Sigmoid colon (tissue), 7 donors: ENCODE measurements around the gene FILIP1L. TPM values are rescaled to one million over a fixed set of nuclear protein-coding genes. Genes with fewer than 3 reads are reported as not detected.

ENCODE experiments used
- DNase-seq: peaks from one replicate; pipeline ENCODE4 v3.0.0-alpha.2; 2019
- H3K27ac ChIP-seq, 4 donors: fragments of 200-600 bp; sonication (generic); one replicate each; pipeline ENCODE4 v1.5.1; 2016 to 2019; ENCODE audit warnings: mild to moderate bottlenecking in 1 of 4
- H3K27me3 ChIP-seq, 3 donors: fragments of 200-600 bp; sonication (generic); one replicate each; pipeline ENCODE4 v1.5.1; 2019; ENCODE audit warnings: mild to moderate bottlenecking in 1 of 3
- H3K36me3 ChIP-seq, 4 donors: fragments of 200-600 bp; sonication (generic); one replicate each; pipeline ENCODE4 v1.5.1; 2016 to 2019
- H3K4me1 ChIP-seq, 4 donors: fragments of 200-600 bp; sonication (generic); one replicate each; pipeline ENCODE4 v1.5.1; 2017 to 2019
- H3K4me3 ChIP-seq, 4 donors: fragments of 200-600 bp; sonication (generic); one replicate each; pipeline ENCODE4 v1.5.1; 2017 to 2019; ENCODE audit warnings: mild to moderate bottlenecking in 2 of 4, moderate library complexity in 1 of 4
- H3K9me3 ChIP-seq, 4 donors: fragments of 200-600 bp in 3 of 4; sonication (generic) in 3 of 4; one replicate each; pipeline versions ENCODE4 v1.5.1 to v1.6.1; 2013 to 2019
- CTCF ChIP-seq, 4 experiments: fragments of 450-650 bp in 3 of 4; fragments of 200-600 bp in 1 of 4; IDR thresholded peaks; one replicate each; pipeline ENCODE4 v1.5.1; 2016 to 2019; ENCODE audit warnings: antibody characterized with exemption in 4 of 4, mild to moderate bottlenecking in 3 of 4, moderate library complexity in 2 of 4
- EP300 ChIP-seq, 4 donors: sonication (generic); formaldehyde crosslinking; IDR thresholded peaks; one replicate each; pipeline ENCODE4 v1.6.1; 2017; ENCODE audit warnings: antibody characterized with exemption in 4 of 4
- POLR2A ChIP-seq, 2 donors: fragments of 450-650 bp; IDR thresholded peaks; one replicate each; pipeline ENCODE4 v1.6.1; 2016; ENCODE audit warnings: antibody characterized with exemption in 2 of 2, mild to moderate bottlenecking in 2 of 2, moderate library complexity in 2 of 2
- POLR2AphosphoS5 ChIP-seq, 4 donors: sonication (generic); formaldehyde crosslinking; IDR thresholded peaks; one replicate each; pipeline ENCODE4 v1.6.1; 2017; ENCODE audit warnings: antibody characterized with exemption in 4 of 4
- WGBS, 2 donors: extraction: QIAGEN DNeasy Blood & Tissue Kit; methylation state at CpG; one replicate each; pipeline ENCODE4 v1.1.7; 2013; 5-methylcytosine and 5-hydroxymethylcytosine counted together
- intact Hi-C: fragments of 100-400 bp; cut with DNase I; formaldehyde crosslinking; loops from one replicate; pipeline ENCODE4 v1.15.1; 2023
- polyA plus RNA-seq, 3 donors: library from polyadenylated mRNA; stranded (reverse); fragments of 200-250 nt; gene quantifications; one replicate each; pipeline ENCODE4 v1.2.3, GENCODE V29; 2013
- total RNA-seq, 4 donors: library from RNA; depleted of rRNA; stranded (reverse); fragments of >200 nt; gene quantifications; one replicate each; pipeline ENCODE4 v1.1.0, GENCODE V29; 2016
- donor health status: healthy with polysubstance abuse.
- donor health status: Bipolar disorder and iron deficiency.
- donor health status: healthy.

Gene FILIP1L
- total and polyA plus RNA-seq, 7 donors: 6.0 to 93.3 (median 42.5) TPM

GRCh38 chr3:100043271-100043670 lies 71.0 kb downstream of the FILIP1L start:
- 60 to 69% methylated on average over 1 of the region's 1 CpG for WGBS, 2 donors
- peaks cover 0 to 69% (median 57%) of the 10 kb centered on the region in 4 donors for H3K4me1 ChIP-seq

GRCh38 chr3:100042166-100042981 lies 71.9 kb downstream of the FILIP1L start:
- intact Hi-C loops: loop anchor here (5.0 kb wide), 3 partner anchors 80 to 180 kb away; no protein-coding TSS in a partner anchor

More at GRCh38 chr3:100043271-100043670, 71.0 kb downstream of the FILIP1L start:
- no peaks in the 10 kb centered on the region for H3K9me3 ChIP-seq
- no peak for DNase-seq
- H3K36me3 ChIP-seq: no peaks in the 10 kb centered on the region
- H3K27ac ChIP-seq: peak overlapping the region; percentile 78 to 92 (median 89)
- no peak overlapping the region for H3K4me3 ChIP-seq
- intact Hi-C loops: loop anchor here (5.0 kb wide), 3 partner anchors 81 to 181 kb away; no protein-coding TSS in a partner anchor
- H3K27me3 ChIP-seq: no peaks in the 10 kb centered on the region
- TF ChIP-seq POLR2AphosphoS5 (IDR thresholded peaks at IDR 0.05): no peak
- TF ChIP-seq EP300 (IDR thresholded peaks at IDR 0.05): no peak

GRCh38 chr3:100041328-100041749 lies 73.0 kb downstream of the FILIP1L start:
- 17 to 55% methylated on average over 1 of the region's 1 CpG for WGBS, 2 donors
- Histone ChIP-seq H3K36me3 (no peaks in the 10 kb centered on the region), H3K9me3 (no peaks in the 10 kb centered on the region), H3K4me1 (peaks cover 0 to 55% (median 40%) of the 10 kb centered on the region in 4 donors), H3K27ac (peak overlapping the region; percentile 78 to 92 (median 89)), H3K4me3 (no peak overlapping the region), H3K27me3 (no peaks in the 10 kb centered on the region)
- TF ChIP-seq POLR2AphosphoS5 (IDR thresholded peaks at IDR 0.05) (peak; percentile 79 to 94 (median 84)), EP300 (IDR thresholded peaks at IDR 0.05) (peak; percentile 71 to 94 (median 82)), POLR2A (IDR thresholded peaks at IDR 0.05) (no peak), CTCF (IDR thresholded peaks at IDR 0.05) (no peak)
- intact Hi-C loops: loop anchor here (5.0 kb wide), 3 partner anchors 79 to 179 kb away; no protein-coding TSS in a partner anchor
- no peak for DNase-seq

More at GRCh38 chr3:100042166-100042981, 71.9 kb downstream of the FILIP1L start:
- Histone ChIP-seq H3K27ac (peak overlapping the region; percentile 78 to 92 (median 89)), H3K4me1 (peaks cover 0 to 61% (median 49%) of the 10 kb centered on the region in 4 donors), H3K36me3 (no peaks in the 10 kb centered on the region), H3K9me3 (no peaks in the 10 kb centered on the region), H3K4me3 (no peak overlapping the region), H3K27me3 (no peaks in the 10 kb centered on the region)
- no peak for DNase-seq
- 18 to 55% methylated on average over 6 of the region's 6 CpGs for WGBS, 2 donors
- no peak for TF ChIP-seq EP300 (IDR thresholded peaks at IDR 0.05)
- no peak for TF ChIP-seq POLR2A (IDR thresholded peaks at IDR 0.05)
- TF ChIP-seq CTCF (IDR thresholded peaks at IDR 0.05): no peak
- TF ChIP-seq POLR2AphosphoS5 (IDR thresholded peaks at IDR 0.05): no peak

- H3K27me3 ChIP-seq: no peaks in the 10 kb centered on the region
- H3K27ac ChIP-seq: peak overlapping the region; percentile 78 to 92 (median 89)
- no peak overlapping the region for H3K4me3 ChIP-seq
- H3K9me3 ChIP-seq: no peaks in the 10 kb centered on the region
- peak; percentile 77 for DNase-seq
- TF ChIP-seq EP300 (IDR thresholded peaks at IDR 0.05): peak; percentile 39 to 91 (median 73)
- TF ChIP-seq POLR2AphosphoS5 (IDR thresholded peaks at IDR 0.05): peak; percentile 73 to 84 (median 76)
- TF ChIP-seq CTCF (IDR thresholded peaks at IDR 0.05): no peak
- H3K36me3 ChIP-seq: no peaks in the 10 kb centered on the region
- intact Hi-C loops: loop anchor here (5.0 kb wide), 3 partner anchors 78 to 178 kb away; no protein-coding TSS in a partner anchor
- 27 to 63% methylated on average over 3 of the region's 3 CpGs for WGBS, 2 donors
- H3K4me1 ChIP-seq: peaks cover 0 to 49% (median 34%) of the 10 kb centered on the region in 4 donors
Observed at GRCh38 chr3:100040451-100041225, 73.7 kb downstream of the FILIP1L start.
